ENCODE results near the gene KRTAP5-7.
"Not testable (repeated sequence)": the region's sequence is repeated elsewhere in the genome, so short reads cannot be mapped to it uniquely, and the experiment has no call there.

The KRTAP5-7 gene, protein sequence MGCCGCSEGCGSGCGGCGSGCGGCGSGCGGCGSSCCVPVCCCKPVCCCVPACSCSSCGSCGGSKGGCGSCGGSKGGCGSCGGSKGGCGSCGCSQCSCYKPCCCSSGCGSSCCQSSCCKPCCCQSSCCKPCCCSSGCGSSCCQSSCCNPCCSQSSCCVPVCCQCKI

DNA sequence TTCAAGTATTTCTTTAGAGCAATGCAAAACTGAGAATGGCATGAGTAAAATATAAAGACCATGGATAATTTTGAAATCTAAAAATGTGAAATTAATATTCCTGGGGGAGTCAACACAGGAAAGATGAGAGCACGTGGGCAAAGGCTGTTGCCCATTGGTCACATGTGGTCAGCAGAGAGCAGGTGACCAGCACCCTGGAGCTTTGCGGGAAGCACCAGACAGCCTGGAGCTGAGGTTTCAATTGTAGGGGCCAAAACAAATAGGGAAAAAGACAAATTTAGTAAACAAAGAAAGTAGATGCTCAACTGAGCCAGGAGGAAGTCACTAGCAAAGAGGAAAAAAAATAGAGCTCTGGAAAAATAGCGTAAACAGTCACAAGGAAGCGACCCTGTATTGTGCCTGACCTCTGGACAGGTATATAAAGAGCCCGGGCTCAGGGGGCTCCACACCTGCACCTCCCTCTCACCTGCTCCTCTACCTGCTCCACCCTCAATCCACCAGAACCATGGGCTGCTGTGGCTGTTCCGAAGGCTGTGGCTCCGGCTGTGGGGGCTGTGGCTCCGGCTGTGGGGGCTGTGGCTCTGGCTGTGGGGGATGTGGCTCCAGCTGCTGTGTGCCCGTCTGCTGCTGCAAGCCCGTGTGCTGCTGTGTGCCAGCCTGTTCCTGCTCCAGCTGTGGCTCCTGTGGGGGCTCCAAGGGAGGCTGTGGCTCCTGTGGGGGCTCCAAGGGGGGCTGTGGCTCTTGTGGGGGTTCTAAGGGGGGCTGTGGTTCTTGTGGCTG lies at the start of gene KRTAP5-7:
Gene KRTAP5-7 (plus strand): TSS at position 472 of the 780 bp plus-strand sequence. CDS start 34 bp downstream, at position 506.
- FAIRE-seq, result not testable (repeated sequence)

DNA sequence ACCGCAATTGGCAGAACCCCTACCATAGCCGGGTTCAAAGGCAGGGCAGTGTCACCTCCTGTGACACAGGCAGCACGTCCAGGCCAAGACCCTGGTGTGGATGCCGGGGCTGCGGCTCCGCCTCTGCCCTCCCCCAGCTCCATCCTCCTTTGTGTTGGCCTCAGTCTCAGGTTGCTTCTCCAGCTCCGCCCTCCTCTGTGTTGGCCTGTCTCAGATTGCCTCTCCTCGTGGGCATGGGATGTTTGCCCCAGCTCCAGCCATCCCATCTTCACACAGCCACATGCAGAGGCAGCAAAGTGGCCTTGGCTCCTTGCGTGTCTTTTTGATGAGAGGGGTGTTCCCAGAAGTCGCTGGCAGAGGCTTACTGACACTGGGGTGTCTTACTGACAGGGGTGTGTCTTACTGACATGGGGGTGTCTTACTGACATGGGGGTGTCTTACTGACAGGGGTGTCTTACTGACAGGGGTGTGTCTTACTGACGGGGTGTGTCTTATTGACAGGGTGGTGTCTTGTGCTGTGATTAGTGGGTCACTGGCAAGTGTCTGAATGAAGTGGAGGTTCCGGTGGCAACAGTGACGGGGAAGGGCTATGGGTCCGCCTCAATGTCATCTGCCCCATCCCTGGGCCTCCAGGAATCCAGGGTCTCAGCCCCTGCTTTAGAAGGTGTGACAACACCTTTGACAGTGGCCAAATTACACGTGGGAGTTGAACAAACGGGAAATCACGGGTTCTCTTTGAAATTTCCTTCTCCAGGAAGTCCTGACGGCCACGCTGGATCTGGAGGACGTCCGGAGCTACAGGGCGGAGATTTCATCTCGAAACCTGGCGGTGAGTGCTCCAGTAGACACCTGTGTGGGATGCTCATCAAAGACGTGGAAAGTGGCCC lies 49.2 kb upstream of the KRTAP5-7 start:
- no peak for FAIRE-seq

DNA sequence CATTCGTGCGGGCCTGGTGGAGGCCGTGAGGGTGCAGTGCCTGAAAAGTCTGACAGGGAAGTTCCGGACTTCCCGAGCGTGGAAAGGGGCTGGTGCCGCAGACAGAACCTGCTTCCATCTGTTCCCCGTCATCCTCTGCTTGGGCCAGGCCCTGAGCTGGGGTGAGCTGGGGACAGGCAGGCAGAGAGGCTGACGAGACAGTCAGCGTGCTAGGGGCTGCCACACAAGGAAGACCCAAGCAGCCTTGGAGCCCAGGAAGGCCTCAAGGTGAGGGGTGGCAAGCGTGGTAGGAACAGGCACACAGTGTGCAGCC lies 48.6 kb upstream of the KRTAP5-7 start:
- no peak for FAIRE-seq

DNA sequence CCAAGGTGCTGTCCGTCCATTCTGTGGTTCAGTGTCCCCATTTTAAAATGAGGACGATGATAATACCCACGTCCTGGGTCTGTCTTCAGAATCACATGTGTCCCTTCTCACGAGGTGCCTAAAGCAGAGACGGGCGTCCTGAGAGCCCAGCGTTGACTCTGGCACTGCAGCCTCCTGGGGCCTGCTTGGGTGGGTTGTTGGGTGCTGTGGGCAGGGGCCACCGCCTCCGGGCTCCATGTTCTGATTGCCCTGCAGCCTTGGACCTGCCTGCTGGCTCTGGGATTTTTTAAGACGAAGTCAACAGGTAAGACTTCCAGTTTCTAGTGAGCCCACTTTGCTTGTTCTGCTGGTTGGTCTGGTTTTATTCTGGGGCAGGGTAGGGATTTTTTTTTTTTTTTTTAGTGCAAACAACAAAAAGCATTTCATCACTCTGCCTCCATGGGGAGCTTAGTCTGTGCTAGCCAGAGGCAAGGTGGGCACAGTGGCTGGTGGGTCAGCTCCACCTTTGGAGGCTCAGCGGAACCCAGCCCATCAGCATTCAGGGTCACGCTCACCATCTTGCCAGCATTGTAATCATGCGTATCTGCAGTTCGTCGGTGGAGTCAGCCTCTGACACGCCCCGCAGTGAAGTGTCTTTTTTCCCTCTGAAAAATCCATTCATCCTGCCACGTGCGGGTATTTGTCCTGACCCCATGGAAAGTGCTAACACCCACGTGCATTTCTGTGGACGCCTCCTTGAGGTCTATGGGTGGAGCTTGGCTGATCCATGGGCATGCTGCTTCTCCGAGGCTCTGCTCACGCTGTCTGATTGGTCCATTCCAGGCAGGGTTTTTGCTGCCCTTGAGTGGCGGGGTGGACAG lies 45.7 kb upstream of the KRTAP5-7 start:
- no peak for FAIRE-seq

DNA sequence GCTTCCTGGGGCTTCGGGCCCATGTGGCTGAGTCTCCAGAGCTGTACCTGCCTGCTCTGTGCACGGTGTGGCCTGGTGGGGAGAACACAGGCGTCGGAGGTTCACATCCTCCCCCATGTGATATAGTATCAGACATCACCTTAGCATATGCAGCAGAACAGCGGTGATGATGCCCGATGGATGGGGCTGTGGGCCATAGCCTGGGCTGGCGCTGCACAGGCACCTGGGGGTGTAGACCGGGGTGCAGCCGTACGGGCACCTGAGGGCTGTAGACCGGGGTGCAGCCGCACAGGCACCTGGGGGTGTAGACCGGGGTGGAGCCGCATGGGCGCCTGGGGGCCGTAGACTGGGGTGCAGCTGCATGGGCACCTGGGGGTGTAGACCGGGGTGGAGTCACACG lies 44.9 kb upstream of the KRTAP5-7 start:
- FAIRE-seq, result no peak

DNA sequence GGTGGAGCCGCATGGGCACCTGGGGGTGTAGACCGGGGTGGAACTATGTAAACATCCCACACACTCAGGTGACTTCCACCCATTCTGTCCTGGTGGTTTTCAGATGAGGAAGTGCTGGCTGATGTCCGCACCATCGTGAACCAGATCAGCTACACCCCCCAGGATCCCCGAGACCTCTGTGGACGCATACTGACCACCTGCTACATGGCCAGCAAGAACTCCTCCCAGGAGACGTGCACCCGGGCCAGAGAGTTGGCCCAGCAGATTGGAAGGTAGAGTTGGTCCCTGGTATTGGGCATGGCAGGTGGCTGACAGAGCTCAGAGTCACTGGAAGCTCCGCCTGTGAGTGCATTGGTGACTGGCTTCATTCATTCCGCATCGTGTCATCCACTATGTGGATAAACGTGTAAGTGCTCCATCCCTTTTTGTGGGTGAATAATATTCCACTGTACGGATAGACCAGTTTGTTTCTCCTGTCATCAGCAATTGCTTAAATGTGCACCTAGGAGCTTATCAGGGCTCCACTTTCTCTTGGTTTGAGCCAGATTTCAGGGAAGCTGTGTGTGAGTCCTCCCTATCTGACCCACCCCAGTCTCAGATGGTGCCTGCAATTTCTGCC lies 44.2 kb upstream of the KRTAP5-7 start:
- no peak for FAIRE-seq

DNA sequence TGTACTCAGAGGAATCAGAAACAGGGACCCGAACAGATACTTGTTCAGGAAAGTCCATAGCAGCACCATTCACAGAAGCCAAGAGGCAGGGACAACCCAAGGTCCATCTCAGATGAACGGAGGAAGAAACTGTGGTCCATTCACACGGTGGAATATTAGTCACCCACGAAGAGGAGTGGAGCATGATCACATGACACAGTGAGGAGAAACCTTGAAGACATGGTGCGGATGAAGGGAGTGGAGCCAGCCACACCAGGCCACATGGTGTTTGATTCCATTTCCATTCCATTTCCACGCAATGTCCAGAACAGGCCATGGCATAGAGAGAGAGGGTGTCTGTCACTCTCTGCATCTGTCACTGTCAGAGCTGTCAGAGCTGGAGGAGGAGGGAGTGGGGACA lies 43.4 kb upstream of the KRTAP5-7 start:
- no peak for FAIRE-seq

DNA sequence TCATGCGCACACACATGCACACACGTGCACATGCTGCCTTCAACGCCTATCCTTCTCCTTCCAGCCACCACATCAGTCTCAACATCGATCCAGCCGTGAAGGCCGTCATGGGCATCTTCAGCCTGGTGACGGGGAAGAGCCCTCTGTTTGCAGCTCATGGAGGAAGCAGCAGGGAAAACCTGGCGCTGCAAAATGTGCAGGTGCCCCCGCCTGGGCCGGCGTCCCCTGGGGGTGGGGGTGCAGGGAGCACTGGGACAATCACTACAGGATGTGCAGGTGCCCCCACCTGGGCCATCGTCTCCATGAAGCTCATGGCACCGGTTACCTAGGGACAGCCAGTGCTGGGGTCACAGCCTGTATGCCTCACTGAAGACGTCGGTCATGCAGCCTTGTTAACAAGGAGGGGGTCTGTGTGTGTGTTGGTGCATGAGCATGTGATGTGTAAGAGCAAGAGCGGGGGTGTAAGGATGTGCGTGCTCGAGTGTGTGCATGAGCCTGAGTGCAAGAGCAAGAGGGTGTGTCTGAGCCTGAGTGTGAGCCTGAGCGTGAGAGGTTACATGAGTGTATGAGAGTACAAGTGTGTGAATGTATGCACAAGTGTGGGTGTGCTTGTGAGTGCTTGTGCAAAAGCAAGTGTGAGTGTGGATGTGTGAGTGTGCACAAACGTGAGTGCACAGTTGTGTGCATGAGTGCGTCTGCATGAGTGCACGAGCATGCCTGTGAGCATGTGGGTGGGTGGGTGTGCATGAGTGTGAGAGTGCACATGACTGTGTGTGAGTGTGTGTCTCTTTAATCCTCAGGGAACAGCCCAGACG lies 42.6 kb upstream of the KRTAP5-7 start:
- FAIRE-seq, result no peak

DNA sequence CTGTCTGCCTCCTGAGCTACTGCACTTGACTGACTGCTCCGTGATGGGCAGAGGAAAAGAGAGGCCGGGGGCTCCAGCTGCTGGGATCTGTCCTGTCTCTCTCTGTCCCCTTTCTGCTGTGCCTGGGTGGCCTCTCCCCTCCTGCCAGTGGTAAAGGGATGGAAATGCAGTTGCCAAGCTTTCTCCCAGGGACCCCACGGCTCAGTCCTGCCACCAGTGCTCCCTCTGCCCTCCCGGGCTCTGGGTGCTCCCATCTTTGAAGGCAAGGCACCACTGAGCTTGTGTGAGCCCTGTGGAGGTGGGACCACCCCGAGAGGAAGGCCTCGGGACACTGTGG lies 42.0 kb upstream of the KRTAP5-7 start:
- FAIRE-seq, result no peak

DNA sequence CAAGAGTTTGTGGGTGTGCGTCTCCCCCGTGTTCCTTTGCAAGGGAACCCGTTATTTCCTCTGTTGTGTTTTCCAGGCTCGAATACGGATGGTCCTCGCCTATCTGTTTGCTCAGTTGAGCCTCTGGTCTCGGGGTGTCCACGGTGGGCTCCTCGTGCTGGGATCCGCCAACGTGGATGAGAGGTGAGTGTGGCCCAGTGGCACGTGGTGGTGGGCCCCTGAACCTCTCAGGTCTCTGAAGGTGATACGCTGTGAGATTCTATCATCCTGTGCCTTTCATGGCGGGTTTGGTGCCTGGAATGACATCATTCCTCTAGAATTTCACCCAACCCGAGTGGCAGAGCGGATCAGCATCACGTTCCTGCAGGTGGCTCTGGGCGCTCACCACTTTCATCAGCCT lies 41.6 kb upstream of the KRTAP5-7 start:
- no peak for FAIRE-seq

DNA sequence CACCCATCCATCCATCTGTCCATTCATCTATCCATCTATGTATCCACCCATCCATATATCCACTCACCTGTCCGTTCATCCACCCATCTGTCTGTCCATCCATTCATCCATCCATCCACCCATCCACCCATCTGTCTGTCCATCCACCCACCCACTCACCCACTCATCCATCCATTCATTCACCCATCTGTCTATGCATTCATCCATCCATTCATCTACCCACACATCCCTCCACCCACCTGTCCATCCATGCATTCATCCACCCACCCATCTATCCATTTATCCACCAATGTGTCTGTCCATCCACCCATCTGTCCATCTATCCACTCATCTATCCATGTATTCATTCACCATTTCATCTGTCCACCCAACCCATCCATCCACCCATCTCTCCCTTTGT lies 40.7 kb upstream of the KRTAP5-7 start:
- no peak for FAIRE-seq

DNA sequence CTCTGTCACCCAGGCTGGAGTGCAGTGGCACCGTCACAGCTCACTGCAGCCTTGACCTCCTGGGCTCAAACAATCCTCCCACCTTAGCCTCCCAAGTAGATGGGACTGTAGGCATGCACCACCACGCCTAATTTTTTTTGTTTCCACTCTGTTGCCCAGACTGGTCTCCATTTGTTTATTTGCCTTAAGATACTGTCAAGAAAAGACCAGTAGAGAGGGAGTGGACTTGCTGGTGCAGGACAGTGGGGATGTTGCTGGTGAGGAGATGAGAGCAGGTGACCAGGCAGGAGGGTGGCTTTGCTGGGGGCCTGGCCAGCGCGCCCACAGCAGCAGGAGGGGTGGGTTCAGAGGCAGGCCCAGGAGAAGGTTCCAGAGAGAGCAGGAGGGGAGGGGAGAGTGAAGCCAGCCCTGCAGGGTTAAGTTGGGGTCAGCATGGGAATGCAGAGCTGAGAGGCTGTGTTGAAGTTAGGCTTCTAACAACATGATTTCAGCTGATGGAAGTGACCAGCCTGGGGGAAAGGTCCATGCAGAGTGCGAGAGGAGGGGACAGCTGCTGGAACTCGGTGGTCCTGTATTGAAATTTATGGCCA lies 38.3 kb upstream of the KRTAP5-7 start:
- no peak for FAIRE-seq

DNA sequence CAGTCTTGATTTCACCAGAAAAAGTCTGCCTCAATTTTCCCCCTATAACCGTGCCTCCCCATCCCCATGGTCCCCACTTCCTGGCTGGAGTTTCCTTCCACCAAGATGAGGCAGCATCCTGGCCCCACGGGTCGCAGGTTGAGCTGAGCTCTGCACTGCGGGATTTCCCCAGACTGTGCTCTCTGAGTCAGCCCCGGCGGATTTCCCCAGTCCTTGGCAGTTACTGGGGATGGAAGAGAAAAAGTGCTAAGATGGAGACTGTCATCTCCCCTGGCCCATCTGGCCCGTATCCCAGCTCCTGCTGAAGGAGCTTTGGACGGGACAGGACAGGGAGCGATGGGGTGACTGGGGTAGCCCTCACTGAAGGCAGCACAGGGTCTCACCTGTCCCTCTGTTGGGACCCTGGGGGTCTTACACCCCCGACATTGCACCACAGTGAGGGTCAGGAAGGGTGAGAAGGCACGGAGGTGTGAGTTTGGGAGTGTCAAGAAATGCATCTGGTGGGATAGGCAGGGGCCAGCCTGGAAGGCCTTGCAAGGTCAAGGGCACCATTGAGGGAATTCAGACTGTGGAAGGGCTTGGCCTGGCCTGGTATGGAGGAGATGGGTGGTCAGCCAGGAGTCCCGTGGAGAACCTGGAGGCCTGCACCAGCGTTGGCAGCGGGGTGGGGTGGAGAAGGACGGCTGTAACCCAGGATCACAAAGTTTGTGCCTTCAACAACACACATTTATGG lies 37.6 kb upstream of the KRTAP5-7 start:
- no peak for FAIRE-seq

DNA sequence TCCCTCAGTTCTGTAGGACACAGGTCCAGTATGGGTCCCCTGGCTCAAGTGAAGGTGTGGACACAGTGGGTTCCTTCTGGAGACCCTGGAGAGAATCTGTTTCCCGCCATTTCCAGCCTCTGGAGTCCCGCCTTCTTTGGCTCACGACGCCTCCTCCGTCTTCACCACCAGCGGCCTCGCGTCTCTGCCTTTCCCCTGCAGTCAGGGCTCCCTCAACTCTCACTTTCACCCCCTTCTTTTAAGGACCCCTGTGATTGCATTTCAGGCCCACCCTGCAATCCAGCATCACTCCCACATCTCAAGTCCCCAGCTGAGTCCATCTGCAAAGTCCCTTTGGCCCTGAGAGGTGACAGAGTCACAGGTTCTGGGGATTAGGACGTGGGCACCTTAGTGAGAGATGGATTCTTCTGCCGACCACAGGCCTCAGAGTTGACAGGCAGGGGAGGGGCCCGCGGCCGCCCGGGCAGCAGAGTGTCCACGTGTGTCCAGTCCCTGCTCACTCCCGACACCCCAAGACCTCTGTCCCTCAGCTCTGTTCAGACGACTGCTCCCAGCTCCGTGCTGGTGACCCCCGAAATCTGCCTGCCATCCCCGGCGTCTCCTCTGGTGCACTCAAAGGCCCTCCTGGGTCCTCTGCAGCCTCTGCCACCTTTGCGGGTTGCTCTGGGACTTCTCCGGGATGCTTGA lies 36.9 kb upstream of the KRTAP5-7 start:
- no peak for FAIRE-seq

DNA sequence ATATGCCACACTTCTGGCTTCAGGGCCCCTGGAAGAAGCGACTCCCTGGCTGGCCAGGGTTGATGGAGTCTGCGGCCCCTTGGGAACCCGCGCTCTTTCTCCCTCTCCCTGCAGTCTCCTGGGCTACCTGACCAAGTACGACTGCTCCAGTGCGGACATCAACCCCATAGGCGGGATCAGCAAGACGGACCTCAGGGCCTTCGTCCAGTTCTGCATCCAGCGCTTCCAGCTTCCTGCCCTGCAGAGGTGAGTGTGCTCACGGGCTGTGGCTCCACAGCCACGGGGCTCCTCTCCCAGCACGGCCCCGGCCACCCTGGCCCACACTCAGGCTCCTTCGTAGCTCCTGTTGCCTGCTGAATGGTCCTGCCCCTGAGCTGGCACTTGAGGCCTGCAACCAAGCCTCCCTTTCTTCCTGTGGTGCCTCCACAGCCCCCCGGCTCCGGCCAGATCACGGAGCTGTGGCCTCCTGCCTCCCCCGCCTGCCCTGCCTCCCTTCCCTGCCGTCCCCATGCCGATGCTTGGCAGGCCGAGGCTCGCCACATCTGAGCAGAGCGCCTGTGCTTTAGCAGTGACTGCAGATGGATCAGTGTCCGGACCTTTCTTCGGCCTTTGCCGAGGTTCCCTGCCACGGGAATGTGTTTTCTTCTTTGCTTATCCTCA lies 36.2 kb upstream of the KRTAP5-7 start:
- FAIRE-seq, result no peak

DNA sequence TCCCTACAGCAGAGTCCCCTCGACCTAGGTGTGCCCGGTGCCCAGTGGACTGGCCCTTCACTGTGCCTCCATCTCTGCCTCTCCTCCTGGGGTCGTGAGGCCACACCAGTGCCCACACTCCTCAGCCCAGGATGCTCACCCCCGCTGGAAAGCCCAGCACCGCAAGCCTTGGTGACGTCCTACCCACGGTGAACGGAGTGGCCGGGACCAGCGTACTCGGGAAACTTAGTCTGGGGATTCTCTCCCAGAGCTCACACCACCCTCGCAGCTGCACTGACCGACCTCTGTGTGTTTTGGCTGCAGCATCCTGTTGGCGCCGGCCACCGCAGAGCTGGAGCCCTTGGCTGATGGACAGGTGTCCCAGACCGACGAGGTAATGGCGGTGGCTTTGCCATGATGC lies 35.5 kb upstream of the KRTAP5-7 start:
- no peak for FAIRE-seq

DNA sequence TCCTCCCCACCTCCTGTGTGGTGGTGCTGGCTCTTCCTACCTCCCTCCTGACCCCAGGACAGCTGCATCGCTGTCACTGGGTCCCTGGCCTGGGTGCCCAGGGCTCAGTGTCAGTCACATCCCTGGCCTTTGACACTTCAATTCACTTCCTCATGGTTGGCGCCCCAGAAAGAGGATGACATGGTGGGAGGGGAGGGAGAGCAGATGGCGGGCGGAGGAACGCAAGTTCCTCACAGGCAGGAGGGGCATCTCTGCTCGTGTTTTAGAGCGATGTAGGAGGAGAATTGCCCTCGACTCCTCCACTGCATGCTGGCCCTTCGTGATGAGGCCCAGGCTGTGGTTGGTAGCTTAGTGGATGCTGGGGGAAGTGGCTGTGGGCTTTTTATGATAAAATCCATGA lies 35.1 kb upstream of the KRTAP5-7 start:
- FAIRE-seq, result no peak

DNA sequence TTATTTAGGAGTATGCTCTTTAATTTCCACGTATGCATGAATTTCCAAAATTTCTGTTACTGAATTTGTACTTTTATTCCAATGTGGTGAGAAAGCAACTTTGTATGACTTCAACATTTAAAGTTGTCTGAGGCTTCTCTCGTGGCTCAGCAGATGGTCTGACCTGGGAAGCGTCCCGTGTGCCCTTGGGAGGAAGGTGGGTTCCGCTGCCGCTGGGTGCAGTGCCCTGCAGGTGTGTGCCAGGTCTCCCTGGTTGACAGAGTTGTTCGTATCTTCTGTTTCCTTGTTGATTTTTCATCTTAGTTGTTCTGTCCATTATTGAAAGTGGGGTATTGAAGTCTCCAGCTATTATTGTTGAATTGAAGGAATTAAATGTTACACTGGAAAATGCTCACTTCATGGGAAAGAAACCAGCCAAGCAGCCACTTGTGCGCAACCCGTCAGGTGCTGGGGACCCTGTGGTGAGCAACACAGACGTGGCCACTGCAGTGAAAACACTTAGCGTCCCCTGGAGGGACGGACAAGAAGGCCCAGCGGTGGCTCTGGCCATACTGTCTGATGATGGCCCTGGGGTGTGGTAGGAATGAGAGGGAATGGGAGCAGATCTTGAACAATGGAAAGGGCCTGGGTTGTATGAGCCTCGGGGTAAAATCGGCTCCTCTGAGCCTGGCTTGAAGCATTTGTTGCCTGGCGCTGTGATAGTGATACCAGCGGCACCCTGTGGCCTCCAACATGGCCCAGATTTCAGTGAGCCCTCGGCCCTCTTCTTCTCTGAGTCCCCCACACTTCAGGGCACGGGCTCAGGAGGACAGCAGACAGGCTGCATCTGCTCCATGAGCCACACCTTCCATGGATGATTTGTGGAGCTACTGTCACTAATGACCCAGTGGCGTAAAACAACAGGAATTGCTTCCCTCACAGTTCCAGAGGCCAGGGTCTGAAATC lies 31.5 kb upstream of the KRTAP5-7 start:
- no peak for FAIRE-seq

Data from G401.6 (cell line).